ENCODE measurements around the gene IL1R2.

GRCh38 chr2:102040229-102040628, 48.5 kb downstream of the IL1R2 start:
- TF ChIP-seq AKAP8 (CRISPR knock-in tag; IDR thresholded peaks at IDR 0.05) (no peak), PLRG1 (conservative IDR thresholded peaks at IDR 0.05) (no peak)
